Measurements from ENCODE around the gene AP1S2.

DNA sequence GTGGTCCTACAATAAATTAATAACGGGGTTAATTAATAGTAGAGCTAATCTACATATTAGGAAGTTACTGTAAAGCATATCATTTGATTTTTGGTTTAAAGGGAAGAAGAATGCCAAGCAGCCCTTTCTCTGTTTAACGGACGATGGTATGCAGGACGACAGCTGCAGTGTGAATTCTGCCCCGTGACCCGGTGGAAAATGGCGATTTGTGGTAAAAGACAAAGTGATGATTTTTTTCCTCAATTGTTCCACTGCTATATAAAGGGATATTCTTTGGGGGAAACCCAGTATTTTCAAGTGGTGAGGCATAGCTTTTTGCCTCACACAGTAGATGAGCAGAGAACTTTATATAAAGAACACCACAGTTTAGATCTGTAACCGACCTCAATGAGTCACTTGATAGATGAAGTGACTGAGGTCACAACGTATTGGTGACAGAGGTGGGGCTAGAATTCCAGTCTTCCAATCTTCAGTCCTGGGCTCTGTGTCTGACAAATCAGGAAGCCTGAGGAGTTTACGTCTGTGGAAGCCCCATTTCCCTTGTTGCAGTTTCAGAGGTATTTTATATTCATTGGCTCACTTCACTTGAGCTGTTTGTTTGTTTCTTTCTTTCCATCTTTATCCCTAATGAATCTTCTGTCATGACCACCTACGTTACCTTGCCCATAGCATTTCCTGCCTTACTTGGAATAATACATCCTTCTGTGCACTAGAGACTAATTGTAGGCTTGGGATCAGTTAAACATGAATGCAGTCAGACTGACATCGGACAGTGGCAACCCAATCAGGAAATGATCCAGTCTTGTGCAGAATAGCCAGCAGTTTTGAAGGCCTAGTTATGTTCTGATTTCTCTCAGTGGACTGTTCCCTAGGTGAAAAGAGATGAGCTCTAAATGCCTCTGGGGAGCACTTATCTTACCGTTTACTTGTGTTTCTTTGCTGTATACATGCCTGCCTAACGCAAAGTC is 34.2 kb downstream of the AP1S2 start:
- TF ChIP-seq CTCF (IDR thresholded peaks at IDR 0.05), result no peak
- TF ChIP-seq POLR2A (IDR thresholded peaks at IDR 0.05), result no peak
- TF ChIP-seq EP300 (IDR thresholded peaks at IDR 0.05), result no peak
